ENCODE measurements around the gene KRT73.

GRCh38 chr12:52659951-52660350 lies 41.6 kb upstream of the KRT73 start:
- TF ChIP-seq, protein P1, sequence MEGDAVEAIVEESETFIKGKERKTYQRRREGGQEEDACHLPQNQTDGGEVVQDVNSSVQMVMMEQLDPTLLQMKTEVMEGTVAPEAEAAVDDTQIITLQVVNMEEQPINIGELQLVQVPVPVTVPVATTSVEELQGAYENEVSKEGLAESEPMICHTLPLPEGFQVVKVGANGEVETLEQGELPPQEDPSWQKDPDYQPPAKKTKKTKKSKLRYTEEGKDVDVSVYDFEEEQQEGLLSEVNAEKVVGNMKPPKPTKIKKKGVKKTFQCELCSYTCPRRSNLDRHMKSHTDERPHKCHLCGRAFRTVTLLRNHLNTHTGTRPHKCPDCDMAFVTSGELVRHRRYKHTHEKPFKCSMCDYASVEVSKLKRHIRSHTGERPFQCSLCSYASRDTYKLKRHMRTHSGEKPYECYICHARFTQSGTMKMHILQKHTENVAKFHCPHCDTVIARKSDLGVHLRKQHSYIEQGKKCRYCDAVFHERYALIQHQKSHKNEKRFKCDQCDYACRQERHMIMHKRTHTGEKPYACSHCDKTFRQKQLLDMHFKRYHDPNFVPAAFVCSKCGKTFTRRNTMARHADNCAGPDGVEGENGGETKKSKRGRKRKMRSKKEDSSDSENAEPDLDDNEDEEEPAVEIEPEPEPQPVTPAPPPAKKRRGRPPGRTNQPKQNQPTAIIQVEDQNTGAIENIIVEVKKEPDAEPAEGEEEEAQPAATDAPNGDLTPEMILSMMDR (IDR thresholded peaks at IDR 0.05), result no peak
- TF ChIP-seq POLR2A (IDR thresholded peaks at IDR 0.05), result no peak
